Measurements from ENCODE around the gene CEACAM1. TPM values are rescaled to one million over a fixed set of nuclear protein-coding genes. Genes with fewer than 3 reads are reported as not detected.

The CEACAM1 gene
- total RNA-seq, 4 donors from 2014 or later = 5.0 to 146 (median 93.3) TPM

Small RNA genes within 50 kb of the gene (small RNA-seq; reads per million reads assigned to genes)
- gene RNU4-60P = 0 reads per million in 2 donors

Other genes with a start within 250 kb of the CEACAM1 start
- 1 to 10 TPM in 2 of 4 donors, not detected in 2; 1.1 TPM for gene PRR19, start 226.3 kb downstream of the CEACAM1 start, total RNA-seq
- gene PAFAH1B3, start 225.9 kb downstream of the CEACAM1 start, total RNA-seq = 10 to 100 TPM in 2 of 4 donors, 1 to 10 TPM in 2; 8.6 to 42.1 (median 10.2) TPM
- not detected for gene TMEM145, start 215.2 kb downstream of the CEACAM1 start, total RNA-seq
- gene MEGF8, start 202.8 kb downstream of the CEACAM1 start, total RNA-seq = 10 to 100 TPM; 12.3 to 30.8 (median 22.3) TPM
- 1 to 10 TPM in 1 of 4 donors, not detected in 3; 3.8 TPM for gene CNFN, start 138.2 kb downstream of the CEACAM1 start, total RNA-seq
- gene LIPE, start 101.1 kb downstream of the CEACAM1 start, total RNA-seq = 10 to 100 TPM; 28.9 to 46.6 (median 34.8) TPM
- not detected for gene CXCL17, start 85.5 kb downstream of the CEACAM1 start, total RNA-seq
- not detected for gene CEACAM8, start 66.4 kb upstream of the CEACAM1 start, total RNA-seq
- gene PSG3, start 212.0 kb upstream of the CEACAM1 start, total RNA-seq = not detected
- gene PSG8, start 237.2 kb upstream of the CEACAM1 start, total RNA-seq = not detected